ENCODE results near the gene NKAIN2. TPM values are rescaled to one million over a fixed set of nuclear protein-coding genes. Genes with fewer than 3 reads are reported as not detected.

Gene NKAIN2
- total RNA-seq, 1 donor from 2014 or later, result 0.37 TPM

DNA sequence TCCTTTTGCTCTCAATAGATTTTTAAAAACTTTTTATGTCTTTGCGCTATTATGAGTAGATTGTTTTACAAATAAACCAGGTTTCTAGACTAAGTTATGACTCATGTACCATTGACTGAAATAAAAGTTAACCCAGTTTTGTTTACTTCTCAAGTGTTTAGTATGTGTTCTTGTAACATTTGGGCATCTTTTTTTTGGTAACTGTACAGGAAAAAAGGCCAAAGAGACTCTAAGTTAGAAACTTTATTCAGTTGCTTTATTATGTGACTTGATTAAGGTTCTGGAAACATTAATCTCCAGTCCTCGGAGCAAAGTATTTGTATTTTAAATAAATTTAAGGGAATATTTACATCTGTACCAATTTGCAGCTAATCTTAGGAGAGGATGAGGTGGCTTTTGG lies 2.9 kb downstream of the NKAIN2 start:
- no peak for DNase-seq (ENCODE audit: low read depth)

DNA sequence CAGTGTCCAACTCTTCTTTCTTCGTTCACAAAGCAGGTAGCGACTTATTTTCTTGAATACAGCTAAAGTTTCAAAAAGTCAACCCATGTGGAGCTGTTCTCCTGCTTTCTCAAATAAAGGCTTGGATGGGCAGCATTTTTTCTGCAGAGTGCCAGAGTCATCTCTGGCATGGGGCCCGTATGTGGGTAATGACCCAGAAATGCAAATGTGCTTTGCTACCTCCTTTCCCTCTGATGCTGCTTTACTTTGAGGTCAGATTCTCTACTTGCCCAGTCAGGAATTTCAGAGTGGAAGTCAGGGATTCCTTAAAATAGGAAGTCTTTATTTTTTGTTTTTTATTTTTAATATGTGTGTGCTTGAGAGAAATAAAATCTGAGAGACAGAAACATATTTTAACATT lies 4.9 kb downstream of the NKAIN2 start:
- DNase-seq (ENCODE audit: low read depth), result peak; percentile 23

DNA sequence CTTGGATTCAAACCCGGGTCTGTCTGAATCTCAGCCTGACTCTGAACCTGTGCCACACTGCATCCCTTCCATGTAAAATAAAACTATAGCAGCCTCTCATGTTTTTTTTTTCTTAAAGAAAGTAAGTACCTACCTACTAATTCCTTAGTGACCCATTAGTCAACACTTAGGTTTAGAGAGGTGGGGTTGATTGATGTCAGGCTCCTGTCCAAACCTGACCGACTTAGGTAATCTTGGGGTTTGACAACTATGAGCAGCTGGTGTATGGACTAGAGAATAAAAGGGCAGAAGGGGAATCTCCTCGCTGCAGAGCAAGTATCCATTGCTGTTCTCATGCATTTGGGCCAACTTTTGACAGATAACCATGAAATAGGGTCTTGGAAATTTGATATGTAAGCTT lies 6.5 kb downstream of the NKAIN2 start:
- no peak for DNase-seq (ENCODE audit: low read depth)

DNA sequence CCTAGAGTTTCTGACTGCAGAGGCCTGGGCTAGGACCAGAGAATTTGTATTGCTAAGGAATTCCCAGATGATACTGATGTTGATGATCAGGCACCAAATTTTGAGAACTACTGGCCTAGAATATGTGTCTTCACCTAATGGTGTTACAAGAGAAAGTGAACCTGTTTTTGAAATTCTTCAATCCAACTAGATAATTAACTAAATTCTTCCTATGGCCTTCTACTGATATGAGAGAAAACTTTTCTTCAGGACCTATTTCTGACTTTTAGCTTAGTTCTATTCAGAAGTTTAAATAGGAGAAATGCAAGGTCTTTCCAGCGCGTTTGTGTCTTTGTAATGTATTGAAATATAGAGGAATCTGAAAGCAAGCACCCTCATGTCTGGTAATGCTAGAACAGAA lies 7.3 kb downstream of the NKAIN2 start:
- DNase-seq (ENCODE audit: low read depth), result no peak

DNA sequence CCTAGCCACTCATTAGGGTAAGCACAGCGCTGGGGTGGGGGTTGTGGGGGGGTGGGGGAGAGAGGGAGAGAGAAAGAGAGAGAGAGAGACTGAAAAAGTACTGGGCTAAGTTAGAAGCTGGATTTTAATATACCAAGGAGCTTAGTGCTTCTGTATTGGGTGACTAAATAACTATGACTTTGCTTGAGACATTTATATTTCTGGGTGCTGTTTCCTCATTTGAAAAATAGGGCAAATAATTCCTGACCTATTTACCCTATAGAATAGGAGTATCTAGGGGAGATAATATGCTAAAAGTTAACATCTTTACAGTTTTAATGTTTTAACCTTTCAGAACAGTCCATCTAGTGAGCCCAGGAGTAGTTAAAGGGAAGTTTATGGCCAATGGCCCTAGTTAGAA lies 7.7 kb downstream of the NKAIN2 start:
- no peak for DNase-seq (ENCODE audit: low read depth)

DNA sequence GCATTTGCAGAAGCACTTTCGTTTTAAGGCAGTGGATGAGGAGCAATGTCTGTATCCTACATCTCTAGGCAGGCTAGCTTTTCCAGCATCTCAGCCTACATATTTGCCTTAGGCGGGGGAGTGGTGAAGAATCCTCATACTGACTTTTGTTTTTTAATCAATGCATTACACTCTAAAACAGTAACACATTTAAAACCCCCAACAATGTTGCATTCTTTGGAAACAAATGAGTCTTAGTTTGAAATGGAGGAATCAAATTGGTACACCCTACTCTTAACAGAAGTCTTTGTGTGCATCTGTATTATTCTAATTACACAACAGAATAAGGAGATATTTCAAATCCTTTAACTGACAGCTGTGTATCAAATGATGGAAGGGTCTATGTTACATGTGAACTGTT lies 9.0 kb downstream of the NKAIN2 start:
- DNase-seq (ENCODE audit: low read depth), result no peak

DNA sequence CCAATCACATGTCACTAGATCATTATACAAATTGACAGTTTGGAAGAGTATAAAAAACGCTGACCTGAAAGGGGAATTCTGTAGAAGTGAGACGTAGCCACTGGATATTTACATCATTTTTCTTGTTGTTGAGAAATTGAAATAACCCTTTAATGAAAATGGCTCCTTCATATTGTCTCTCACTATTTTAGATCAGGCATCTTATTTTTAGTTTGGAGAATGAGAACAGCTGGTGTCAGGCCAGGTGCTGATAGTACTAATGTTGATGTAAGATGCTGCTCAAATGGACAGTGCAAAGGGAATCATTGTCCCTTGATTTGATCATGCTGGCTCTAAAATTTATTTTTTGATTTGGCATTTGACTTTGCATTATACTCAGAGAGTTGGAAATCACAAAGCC lies 17.4 kb downstream of the NKAIN2 start:
- DNase-seq (ENCODE audit: low read depth), result peak; percentile 52

DNA sequence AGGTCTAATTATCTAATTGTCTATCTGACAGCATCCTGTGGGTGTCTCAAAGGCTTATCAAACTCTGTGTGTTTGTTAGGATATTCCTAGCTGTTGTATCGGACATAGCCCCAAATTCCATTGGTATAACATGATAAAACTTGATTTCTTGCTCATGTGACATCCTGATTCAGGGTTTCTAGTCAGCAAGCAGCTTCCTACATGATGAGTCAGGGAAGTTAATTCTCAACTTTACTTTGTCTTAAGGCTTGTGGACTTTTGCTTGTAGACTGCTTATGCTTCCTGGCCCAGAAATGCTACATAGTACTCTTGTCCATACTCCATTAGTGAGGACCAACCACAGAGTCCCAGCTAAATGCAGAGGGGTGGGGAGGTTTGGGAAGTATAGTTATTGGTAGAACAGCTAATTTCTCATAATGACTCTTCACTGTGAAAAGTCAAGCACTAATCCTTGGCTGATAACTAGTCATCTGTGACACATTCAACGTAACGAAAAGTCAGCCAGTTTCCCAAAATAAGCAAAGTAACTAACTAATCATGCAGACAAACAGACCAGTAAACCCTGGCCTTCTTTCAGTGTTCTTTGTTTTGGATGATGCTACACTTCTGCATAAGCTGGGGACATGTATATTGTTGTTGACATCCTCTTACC lies 25.8 kb downstream of the NKAIN2 start:
- peak; percentile 32 for DNase-seq (ENCODE audit: low read depth)

DNA sequence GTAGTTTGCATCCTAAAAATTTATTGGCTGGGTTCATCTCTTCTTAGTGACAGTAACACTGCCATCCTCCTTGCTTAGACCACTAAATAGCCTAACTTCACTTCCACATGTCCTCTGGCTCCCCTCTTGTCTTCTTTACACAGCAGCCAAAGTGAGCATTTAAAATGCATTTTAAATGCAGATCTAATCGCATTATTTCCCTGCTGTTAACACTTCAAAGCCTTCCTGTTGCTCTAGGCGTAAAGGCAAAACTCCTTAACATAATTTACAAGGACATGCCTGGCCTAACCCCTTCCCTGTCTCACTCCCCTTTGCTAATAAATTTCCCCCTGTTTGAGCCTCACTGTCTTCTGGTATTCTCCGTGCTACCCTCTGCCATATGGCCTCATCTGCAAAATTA lies 26.5 kb downstream of the NKAIN2 start:
- DNase-seq (ENCODE audit: low read depth), result no peak

DNA sequence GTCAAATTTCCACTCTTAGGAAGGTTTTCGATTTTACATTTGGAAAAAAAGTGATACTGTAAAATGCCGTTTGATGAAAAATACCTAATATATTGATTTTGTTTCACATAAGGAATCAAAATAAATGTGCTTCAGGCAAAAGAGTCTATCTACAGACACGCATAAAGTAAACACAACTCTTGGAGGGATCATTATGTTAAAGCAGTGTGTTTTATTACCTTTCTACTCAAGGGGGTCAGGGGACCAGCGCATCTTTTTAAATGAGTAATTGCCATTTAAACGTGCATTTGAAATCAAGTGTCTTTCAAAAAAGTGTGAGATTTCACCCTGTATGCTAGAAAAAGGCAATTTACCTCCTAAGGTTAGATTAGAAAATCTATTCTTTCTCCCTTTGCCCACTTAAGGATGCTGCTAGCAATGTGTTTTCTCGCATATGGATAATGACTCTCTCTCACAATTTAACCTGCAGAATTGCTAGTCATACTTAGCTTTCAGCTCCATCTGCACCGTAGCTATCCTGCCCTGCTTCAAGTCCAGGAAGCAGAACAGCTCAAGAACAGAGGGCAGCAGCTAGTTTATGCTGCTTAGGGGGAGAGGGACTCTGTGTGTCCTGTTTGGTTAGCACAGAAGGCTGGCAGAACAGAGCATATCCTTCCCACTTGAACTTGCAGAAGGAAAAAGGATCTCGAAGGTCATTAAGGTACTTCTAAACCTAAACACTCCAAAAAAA lies 35.0 kb downstream of the NKAIN2 start:
- no peak for DNase-seq (ENCODE audit: low read depth)

DNA sequence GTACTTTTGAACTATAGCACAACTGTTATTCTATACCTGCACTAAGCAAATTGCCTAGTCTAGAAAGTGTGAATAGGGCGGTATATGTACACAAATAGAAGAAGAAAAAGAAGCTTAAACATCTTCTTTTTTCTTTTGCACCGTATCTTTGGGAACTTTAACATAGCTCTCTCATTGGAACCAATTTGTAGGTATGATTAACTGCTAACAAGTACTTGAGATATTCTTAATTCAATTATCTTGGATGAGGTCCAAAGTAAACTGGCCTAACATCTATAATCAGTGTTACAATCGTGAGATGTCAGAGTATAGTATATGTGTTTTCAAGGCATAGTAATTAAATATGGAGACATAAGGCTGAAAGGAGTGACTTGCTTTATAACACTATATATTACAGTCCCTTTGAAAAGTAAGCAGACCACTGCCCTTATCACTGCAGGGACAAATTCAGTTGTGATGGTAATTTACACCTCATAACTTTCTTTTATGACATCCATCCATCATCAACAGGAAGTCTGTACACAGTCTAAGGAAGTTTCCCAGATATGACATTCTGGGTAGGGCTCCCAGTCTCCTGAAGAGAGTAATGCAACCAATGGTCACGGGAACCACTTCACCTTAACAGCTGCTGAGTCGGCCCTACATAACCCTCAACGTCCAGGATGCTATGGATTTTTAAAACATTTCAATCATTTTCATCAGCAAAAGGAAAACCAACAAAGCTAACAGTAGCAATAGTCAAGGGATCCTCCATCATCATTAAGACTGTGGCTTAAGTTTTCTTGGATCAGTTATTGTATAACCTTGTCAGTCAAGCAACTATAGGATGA lies 37.6 kb downstream of the NKAIN2 start:
- no peak for DNase-seq (ENCODE audit: low read depth)

DNA sequence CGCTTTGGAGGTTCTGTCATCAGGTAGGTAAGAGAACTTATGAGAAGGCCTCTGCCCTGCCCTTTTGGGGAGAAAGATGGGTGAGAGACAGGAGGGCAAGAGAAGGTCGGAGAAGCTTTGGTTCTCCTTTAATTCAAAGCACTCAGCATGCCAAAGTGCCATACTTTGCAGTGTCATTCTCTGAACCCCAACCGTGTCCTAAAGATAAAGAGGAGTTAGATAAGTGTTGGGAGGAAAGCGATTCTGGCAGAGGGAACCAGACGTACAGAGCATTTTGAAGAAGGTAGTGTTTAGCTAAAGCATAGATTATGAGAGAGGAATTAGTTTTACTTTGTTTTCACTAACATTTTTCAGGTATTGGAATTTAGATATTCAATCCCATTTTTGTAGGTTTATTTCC lies 40.3 kb downstream of the NKAIN2 start:
- no peak for DNase-seq (ENCODE audit: low read depth)

DNA sequence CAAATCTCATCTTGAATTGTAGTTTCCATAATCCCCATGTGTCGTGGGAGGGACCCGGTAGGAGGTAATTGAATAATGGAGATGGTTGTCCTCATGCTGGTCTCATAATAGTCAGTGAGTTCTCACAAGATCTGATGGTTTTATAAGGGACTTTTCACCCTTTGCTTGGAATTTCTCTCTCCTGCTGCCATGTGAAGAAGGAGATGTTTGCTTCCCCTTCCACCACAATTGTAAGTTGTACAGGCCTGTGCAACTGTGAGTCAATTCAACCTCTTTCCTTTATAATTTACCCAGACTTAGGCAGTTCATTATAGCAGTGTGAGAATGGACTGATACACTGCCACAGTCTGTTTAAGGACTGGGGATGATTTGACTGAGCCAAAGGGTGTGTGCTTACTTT lies 44.7 kb downstream of the NKAIN2 start:
- no peak for DNase-seq (ENCODE audit: low read depth)

DNA sequence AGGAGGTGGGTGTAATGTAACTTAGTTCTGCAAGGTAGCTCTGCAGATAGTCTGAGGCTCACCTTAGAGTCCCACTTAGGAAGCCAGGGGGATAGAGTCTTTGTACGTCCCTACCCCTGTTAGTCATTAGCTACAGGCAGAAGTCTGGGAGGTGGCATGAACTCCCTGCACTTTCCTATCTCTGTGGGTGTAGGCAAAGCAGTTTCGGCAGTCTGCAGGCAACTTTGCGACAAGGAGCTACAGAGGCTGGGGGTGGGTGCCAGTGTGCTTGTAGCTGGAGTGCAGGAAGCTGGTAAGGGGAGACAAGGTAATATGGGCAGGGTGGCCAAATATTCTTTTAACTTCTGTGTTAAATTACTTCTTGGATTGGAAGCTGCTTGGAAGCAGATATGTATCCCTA lies 45.7 kb downstream of the NKAIN2 start:
- no peak for DNase-seq (ENCODE audit: low read depth)

DNA sequence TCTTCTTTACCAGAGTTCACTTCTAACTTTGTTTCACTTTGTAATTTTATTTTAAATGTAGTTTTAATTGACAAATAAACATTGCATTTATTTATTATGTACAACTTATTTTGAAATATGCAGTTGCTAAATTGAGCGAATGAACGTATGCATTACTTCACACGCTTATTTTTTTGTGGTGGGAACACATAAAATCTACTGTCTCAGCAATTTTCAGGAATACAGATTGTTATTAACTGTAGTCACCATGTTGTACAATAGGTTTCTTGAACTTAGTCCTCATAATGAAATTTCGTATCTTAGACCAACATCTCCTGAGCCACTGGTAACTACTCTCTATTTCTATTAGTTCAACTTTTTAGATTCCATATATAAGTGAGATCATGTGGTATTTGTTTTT lies 46.9 kb downstream of the NKAIN2 start:
- no peak for DNase-seq (ENCODE audit: low read depth)

DNA sequence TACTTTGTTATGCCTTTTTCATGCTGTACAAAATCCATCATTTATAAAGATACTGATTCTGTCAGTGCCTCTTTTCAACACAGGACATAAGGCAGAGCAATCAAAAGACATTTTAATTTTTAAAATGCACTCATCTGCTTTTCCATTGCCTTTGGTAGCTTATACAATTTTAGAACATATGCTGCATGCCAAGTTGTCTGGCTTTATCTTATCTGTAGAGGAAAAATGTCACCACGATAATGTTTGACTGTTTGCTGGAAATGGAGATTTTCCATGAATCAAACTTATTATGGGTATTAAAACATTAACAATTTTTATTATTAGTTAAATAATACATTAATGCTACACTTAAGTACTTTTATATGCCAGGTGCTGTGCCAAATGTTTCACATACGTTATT lies 50.5 kb downstream of the NKAIN2 start:
- DNase-seq (ENCODE audit: low read depth), result no peak

DNA sequence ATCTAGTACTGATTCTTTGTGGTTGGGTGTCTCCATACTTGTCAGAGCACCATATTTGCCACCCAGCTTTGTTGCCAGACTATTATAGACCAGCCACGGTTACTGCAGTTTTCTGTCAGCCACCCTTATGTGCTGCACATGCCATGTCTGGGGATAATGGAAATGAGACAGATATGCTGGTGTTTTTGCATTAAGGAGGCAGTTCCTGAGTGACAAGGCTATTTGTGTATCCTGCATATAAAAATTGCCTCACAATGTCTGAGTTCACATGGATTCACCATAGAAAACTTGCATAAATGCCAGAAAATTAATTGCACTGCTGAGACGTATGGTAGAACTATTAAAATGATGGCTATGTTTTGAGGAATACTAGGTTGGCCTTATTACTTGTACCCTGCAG lies 51.8 kb downstream of the NKAIN2 start:
- no peak for DNase-seq (ENCODE audit: low read depth)

DNA sequence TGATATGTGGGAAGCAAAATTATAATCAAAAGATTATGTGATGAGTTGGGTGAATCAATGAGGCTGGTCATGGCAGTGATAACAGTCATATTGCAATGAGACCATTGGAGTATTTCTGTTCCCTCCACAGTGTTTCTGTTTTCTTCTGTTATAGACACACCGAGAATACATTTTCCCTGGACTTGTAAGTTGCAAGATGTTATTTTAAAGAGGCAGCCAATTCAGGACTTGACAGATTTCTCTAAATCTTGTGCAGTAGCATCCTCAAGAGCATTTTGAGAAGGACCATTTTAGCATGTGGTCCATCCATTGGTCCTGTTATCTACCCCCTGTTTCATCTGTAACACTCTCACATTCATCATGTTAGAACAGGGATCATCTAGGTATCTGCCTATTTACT lies 55.6 kb downstream of the NKAIN2 start:
- no peak for DNase-seq (ENCODE audit: low read depth)

DNA sequence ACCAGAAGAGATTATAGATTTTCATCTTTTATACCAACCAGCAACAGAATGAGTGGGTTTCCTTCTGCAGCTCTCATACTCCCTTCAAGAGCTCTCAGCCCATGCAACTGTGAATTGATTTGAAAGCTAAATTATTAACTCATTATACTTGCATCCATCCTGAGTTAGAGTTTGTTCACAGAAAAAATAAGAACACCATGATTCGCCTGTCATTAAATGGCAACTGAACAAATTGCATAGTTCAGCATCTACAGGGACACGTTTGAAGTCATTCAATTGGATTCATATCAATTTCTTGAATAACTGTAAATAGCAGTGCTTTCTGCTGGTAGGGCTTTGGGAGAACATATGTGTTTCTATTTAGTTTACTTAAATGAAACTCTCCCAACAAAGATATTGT lies 65.7 kb downstream of the NKAIN2 start:
- no peak for DNase-seq (ENCODE audit: low read depth)

DNA sequence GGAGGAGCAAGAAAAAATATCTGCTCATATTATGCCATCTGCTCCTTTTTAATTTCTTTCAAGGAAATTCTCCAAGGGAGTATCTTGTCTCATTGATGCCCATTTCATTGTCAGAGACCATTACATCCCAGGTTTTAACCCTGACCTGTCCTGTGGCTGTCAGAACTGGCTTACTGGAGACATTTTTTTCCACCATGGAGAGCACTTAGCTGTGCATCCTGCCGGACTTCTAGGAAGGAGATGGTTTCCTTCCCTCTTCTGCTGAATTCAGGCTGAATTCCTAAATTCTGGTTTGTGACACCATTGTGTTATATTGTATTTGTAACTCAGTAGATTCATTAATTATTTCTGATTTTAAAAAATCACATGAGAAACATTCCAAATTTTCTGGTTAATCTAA lies 70.3 kb downstream of the NKAIN2 start:
- DNase-seq (ENCODE audit: low read depth), result no peak

DNA sequence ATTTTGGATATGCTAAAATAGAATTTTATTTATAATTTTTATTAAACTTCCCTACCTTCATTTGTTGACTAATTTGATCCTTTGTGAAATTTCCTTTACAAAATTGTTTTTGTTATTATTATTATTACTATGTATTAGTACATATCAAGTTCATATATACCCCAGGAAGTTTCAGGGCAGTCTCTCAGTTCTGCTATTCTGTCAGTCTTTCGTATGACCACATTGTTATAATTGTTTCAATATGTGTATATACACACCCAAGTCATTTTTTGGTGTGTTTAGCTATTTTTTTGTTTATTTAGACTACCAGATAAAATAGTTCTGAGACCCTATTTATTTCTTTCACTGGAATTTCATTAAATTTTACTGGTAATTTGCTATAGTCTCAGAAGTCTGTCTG lies 72.1 kb downstream of the NKAIN2 start:
- DNase-seq (ENCODE audit: low read depth), result no peak

DNA sequence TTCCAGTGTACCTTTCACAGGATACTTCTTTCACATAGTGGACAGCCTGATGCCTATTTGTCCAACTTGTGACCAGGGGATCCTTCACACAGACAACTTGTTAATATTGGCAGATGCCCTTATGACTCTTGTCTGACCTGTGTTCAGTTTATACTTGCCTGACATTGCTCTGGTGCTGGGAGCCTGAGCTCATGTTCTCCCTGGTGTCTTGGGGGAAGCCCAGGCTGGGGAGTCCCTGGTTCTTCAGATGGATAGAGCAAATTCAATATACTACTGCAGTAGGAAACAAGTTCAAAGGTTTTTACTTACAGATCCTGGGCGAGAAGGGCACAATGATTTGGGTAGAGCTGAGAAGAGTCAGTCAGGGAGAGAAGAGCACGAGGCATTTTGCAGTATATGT lies 76.1 kb downstream of the NKAIN2 start:
- no peak for DNase-seq (ENCODE audit: low read depth)

All from myocyte (in vitro differentiated cells).